HG03108 (cell line): Measurements from ENCODE around the gene CERS1.

Source experiments
- ATAC-seq: cut with Tn5 transposase; IDR thresholded peaks from one replicate; pipeline ENCODE4 v1.9.1; 2021; ENCODE audit warnings: moderate library complexity; ENCODE audit not compliant: unreplicated experiment

The CERS1 gene

DNA sequence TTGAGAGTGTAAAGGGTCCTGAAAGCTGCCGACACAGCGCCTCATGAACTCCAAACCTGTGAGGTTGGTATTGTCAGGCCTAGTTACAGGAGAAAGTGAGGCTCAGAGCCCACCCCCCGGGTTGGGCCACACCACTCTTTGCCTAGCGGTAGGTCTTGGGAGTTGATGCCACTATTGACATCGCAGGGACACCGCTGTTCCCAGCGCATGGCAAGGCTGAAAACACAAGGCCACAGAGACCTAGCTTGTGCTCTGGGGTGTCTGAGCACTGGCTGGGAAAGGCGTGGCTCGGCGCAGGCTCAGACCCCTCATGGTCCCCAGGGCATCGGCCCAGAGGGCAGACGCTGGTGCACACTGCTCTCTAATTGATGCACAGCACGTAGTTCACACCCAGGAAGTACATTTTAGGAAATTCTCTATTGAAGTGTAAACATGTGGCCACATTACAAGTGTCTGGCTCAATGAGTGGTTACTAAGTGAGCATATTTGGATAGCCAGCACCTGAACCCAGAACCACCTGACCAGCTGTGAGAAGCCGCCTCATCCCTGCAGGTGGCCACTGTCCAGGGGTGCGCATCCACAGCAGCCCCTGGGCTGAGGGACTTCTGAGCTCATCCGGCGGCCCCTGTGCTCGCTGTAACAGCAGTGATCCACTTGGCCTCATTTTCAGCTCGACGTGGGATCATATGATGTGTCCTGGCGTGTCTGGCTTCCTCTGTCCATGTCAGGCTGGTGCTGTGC lies 36.9 kb downstream of the CERS1 start:
- no peak for ATAC-seq

DNA sequence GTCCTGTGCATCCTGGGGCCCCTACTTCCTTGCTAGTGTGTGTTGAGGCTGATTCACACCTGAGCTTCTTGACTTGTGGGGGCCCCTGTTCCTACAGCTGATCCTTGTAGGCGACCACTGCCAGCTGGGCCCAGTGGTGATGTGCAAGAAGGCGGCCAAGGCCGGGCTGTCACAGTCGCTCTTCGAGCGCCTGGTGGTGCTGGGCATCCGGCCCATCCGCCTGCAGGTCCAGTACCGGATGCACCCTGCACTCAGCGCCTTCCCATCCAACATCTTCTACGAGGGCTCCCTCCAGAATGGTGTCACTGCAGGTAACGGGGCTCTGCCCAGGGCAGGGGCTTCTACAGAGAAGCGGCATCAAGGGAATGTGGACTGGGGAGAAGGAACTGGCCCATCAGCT lies 38.7 kb downstream of the CERS1 start:
- no peak for ATAC-seq

DNA sequence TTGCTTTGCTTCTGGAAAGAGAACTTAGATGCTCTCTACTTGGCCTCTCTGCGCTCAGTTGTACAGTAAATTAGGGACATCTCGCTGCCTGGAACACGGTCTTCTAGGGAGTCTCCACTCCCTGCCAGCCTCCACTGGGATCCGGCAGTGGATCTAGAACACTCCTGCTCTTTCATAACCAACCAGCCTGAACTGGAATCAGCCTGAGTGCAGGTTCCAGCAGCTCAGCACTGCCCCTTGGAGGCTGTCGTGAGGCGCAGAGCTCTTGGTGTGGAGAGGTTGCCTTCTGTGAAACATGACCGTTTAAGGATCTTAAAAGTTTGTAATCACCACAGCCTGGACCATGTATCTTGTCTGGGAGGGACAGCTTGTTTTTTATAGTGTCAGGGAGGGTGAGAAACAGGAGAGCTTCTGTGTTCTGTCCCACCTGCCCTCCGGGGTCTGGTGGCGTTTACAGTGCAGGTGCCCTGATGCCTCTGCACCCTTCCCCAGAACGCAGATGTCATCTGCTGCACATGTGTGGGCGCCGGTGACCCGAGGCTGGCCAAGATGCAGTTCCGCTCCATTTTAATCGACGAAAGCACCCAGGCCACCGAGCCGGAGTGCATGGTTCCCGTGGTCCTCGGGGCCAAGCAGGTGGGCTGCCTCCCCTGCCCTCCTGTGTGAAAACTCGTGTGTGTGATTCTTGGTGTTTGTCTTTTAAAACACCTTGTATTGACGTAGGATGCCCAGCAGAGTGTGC lies 39.4 kb downstream of the CERS1 start:
- ATAC-seq = no peak

GRCh38 chr19:18855647-18856384 lies 40.1 kb downstream of the CERS1 start:
- no peak for ATAC-seq

DNA sequence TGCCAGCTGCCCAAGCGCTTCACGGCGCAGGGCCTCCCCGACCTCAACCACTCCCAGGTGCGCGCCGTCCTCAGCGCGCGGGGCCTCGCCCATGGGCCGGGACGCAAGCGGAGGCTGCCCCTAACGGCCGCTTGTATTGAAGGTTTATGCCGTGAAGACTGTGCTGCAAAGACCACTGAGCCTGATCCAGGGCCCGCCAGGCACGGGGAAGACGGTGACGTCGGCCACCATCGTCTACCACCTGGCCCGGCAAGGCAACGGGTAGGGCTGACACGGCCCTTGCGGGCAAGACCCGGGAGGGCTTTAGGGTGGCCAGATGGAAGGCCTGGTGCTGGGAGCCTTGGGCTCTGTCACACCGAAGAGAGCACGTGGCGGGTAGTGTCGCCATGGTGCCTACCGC lies 41.0 kb downstream of the CERS1 start:
- ATAC-seq = no peak

DNA sequence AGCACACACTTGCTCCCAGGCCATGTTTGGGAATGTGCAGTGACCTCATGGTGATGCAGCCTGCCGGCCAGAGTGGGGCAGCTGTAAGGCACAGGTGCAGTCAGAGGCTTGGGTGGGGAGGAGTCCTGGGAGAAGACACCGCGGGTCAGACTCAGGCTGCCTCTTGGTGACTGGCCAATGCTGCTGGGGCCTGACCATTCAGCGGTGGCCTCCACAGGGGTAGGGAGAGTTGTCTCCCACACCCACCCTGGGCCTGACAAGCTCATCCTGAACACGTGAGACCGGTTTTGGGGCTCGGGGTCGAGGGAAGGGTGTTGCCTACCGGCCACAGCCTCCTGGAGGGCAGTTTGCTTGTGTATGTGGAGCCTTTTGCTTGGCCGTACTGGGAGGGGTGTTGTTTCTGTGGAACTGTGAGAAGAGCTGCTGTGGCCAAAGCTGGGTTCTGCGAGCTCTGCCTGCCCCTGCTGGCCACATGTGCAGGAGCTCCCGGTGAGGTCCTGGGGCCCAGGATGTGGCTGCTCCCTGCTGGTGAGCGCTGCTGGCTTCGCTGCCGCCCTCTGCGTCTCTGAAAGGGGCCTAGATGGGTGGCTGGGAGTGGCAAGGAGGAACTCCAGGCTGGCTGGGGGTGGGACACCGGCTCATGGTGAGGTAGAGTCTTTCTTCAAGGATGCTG lies 42.1 kb downstream of the CERS1 start:
- no peak for ATAC-seq

GRCh38 chr19:18852648-18853047 lies 43.3 kb downstream of the CERS1 start:
- ATAC-seq = no peak

DNA sequence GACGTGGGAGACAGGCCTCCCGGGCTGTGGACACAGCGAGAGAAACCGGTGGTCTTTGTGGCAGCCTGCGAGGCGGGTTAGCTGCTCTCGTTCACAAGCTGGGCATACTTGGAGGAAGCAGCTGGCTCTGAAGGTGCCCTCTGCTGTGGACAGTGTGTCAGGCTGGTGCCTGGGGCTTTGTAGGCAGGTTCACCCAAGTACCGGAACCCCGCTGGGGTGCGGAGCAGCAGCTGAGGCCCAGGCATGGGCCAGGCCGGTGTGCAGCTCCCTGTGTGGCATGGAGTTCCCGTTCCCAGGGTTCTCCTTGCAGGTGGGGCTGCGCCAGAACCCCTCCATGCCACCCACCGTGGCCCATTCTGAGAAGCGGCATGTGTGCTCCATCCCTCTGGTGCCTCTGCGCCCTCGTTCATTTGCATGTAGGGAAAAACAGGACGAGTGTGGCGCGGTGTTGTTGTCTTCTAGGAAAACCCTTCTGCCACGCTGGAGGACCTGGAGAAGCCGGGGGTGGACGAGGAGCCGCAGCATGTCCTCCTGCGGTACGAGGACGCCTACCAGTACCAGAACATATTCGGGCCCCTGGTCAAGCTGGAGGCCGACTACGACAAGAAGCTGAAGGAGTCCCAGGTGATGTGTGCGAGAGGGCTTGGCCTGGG lies 44.2 kb downstream of the CERS1 start:
- ATAC-seq = no peak

DNA sequence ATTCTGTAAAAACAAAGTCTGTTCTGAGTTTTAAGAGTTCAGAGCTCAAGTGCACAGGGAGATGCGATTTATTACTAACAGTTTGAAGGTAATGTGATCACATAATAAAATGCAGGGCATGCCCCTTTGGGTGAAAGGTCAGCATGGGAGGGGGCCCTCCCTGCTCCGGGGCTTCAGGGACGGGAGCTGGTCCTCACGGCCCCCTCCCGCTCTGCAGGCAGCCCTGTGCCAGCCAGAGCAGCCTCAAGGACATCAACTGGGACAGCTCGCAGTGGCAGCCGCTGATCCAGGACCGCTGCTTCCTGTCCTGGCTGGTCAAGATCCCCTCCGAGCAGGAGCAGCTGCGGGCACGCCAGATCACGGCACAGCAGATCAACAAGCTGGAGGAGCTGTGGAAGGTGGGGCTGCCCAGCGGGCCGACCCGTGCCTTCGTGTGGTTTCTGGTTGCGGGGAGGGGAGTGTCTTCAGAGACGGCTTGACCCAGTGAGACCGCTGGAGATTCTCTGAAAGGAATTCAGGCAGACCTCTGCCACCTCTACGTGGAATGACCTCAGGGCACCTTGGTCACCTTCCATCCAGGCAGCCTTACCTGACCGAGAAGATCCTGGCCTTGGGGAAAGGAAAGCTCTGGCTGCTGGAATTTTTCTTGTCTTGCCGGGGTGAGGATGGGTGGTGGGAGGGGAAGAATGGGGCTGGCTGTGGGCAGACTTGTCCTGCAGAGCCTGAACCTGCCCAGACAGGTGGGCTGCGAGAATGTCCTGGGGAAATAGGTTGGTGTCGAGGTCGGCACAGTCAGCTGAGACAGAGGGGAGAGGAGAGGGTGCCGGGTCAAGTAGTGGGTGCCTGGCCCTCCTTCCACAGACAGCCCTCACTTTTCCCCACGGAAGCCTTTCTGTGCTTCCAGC lies 45.2 kb downstream of the CERS1 start:
- ATAC-seq = no peak

DNA sequence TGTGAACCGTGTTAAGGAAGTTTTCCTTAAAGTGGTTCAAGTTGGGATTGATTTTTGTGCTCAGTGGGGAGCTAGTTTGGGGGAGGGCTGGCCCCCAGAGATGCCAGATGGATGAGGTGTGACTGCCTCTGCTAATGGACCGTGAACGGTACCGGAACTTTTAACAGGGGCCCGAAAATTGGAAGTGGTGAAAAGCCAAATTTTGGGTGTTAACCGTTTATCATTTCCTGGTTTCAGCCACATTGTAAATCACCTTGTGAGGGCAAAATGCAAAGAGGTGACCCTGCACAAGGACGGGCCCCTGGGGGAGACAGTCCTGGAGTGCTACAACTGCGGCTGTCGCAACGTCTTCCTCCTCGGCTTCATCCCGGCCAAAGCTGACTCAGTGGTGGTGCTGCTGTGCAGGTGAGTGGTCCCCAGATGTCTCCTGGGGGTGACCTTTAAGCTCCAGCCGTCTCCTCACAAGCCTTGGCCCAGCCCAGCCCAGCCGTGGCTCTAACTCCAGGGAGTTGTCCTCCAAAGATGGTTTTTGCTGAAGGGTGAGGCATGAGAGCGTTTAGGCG lies 46.0 kb downstream of the CERS1 start:
- ATAC-seq = peak; percentile 41

DNA sequence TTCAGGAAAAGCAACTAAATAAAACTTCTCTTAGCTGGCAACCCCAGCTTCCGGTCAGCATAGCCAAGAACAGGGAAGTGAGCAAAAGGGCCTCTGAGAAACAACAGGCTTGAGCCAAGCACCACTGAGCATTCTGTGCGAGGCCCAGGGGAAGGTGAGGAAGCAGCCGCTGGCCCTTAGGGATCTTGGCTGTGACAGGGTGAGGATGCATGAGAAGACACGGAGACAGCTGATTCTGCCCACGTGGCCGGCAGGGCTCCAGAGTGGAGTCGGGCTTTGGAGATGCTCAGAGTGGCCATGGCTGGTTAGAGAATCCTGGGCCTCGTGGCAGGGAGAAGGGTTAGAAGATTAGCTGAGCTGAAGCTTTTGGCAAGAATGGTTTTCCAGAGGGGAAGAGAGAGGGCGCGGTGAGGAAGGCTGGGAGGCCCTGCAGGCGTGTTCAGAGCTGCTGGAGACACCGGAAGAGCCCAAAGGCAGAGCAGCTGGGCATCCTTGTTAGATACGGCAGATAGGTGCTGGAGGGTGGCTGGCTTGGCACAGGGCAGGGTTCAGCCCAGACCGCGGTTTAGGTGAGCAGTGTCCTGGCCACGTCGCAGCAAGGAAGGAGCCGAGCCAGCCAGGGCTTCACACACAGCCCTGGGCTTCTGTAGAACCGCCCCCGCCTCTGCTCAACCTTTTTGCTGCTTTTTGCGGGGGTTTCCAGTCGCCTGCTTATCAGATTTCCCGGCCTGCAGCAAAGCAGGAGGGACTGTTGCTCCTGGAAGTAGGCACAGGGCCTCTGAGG lies 46.9 kb downstream of the CERS1 start:
- no peak for ATAC-seq

GRCh38 chr19:18847549-18848463 lies 48.2 kb downstream of the CERS1 start:
- ATAC-seq = no peak

DNA sequence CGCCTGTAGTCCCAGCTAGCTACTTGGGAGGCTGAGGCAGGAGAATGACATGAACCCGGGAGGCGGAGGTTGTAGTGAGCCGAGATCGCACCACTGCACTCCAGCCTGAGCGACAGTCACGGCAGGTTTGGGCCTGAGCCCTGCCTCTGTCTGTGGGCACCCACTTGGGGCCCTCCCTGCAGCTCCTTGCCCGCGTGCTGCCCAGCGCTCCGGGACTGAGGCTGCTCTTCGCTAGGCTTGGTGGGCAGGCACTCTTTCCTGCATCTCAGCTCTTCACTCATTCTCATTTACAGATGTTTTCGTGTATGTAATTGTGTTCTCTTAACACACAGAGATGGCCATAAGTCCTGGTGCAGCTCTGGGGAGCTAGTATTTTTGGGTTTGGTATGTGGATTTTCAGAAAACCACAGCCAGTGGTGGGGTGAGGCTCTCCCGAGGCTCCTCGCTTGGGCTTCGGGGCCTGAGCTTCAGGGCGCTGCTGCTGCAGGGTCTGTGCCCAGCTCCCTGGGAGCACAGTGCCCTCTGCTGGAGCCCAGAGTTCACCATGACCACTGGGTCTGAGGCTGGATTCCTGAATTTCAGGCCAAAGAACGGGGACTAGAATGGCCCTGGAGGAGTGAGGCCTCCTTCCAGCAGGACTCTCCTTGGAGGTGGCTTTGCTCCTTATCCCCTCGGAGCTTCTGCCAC lies 49.0 kb downstream of the CERS1 start:
- ATAC-seq = no peak

DNA sequence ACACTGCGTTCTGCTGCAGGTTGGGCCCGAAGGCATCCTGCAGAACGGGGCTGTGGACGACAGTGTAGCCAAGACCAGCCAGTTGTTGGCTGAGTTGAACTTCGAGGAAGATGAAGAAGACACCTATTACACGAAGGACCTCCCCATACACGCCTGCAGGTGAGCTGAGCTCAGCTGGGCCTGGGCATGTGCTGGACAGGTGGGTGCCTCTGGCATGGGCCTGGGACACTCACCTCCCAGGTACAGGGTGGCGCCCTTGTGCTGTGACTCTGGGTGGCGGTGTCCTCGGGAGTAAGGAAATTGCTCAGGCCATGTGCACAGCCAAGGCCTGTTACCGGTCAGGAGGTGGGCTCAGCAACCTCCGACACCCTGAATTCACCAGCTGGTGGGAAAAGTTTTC lies 50.0 kb downstream of the CERS1 start:
- no peak for ATAC-seq

- no peak for ATAC-seq
Observed at GRCh38 chr19:18844806-18845329, 51.1 kb downstream of the CERS1 start.

DNA sequence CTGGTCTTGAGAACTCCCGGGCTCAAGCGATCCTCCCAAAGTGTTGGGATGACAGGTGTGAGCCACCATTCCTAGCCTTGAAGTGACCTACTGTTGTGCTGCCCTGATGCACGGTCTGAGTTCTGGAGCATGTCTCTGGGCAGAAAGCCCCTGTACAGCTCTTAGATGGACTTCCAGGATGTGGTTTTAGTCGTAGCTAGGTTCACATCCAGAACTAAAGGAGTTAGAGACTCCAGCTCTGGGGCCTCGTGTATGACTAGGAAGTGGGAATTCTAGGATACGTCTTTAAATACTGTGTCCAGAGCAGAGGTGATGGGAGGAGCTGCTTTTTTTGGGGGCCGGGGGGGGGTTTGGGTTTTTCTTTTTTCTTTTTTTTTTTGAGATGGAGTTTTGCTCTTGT lies 52.0 kb downstream of the CERS1 start:
- ATAC-seq = no peak

DNA sequence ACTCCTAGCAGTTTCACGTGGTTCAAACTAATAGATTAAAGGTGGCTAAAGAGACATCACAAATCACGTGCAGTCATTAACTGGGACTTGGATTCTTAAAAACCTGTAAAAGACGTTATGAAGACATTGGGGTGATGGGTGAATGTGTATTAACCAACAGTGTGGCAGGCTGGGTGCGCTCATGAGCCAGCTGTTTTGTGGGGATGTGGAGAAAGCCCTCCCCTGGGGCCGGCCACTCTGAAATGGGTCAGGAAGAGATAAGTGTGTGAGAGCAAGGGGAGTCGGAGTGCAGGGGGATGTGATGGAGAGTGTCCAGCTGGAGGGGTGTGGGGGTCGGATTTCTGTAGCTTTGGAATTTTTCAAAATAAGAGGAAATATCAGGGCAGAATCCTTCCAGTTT lies 53.8 kb downstream of the CERS1 start:
- ATAC-seq = no peak
